ENCODE data around the gene UBE2D3. TPM values are rescaled to one million over a fixed set of nuclear protein-coding genes. Genes with fewer than 3 reads are reported as not detected.

The UBE2D3 gene
- total RNA-seq, 2 donors from 2014 or later, result 526 to 528 TPM

GRCh38 chr4:102799816-102800215, 27.5 kb downstream of the UBE2D3 start:
- ATAC-seq (no peak), DNase-seq (no peak)
- no peaks in the 10 kb centered on the region for H3K9me3 ChIP-seq (ENCODE audit: control insufficient read depth, low read length, poor library complexity, severe bottlenecking)
- Mint-ChIP-seq H3K27ac (no peak overlapping the region), H3K27me3 (no peaks in the 10 kb centered on the region), H3K4me3 (no peak overlapping the region), H3K4me1 (peaks cover 26% of the 10 kb centered on the region), H3K36me3 (ENCODE audit: low read depth) (peaks cover 7% of the 10 kb centered on the region)

- no peak overlapping the region for H3K4me3 Mint-ChIP-seq
- DNase-seq (no peak), ATAC-seq (no peak)
- H3K27me3 Mint-ChIP-seq, result no peaks in the 10 kb centered on the region
- H3K36me3 Mint-ChIP-seq (ENCODE audit: low read depth), result peaks cover 7% of the 10 kb centered on the region
- H3K4me1 Mint-ChIP-seq, result peaks cover 11% of the 10 kb centered on the region
- peak overlapping the region; percentile 67 for H3K27ac Mint-ChIP-seq
- H3K9me3 ChIP-seq (ENCODE audit: control insufficient read depth, low read length, poor library complexity, severe bottlenecking), result no peaks in the 10 kb centered on the region
These were observed 32.4 kb downstream of the UBE2D3 start for GRCh38 chr4:102794999-102795398.

GRCh38 chr4:102792361-102792936, 34.9 kb downstream of the UBE2D3 start:
- no peak for DNase-seq
- no peaks in the 10 kb centered on the region for H3K27me3 Mint-ChIP-seq
- H3K9me3 ChIP-seq (ENCODE audit: control insufficient read depth, low read length, poor library complexity, severe bottlenecking), result no peaks in the 10 kb centered on the region
- H3K27ac Mint-ChIP-seq, result peak overlapping the region; percentile 88
- H3K4me1 Mint-ChIP-seq, result peaks cover 7% of the 10 kb centered on the region
- H3K4me3 Mint-ChIP-seq, result peak overlapping the region; percentile 0
- H3K36me3 Mint-ChIP-seq (ENCODE audit: low read depth), result peaks cover 5% of the 10 kb centered on the region
- ATAC-seq, result peak; percentile 14

GRCh38 chr4:102791318-102791835, 36.0 kb downstream of the UBE2D3 start:
- ATAC-seq, result peak; percentile 6
- H3K27me3 Mint-ChIP-seq, result no peaks in the 10 kb centered on the region
- no peak for DNase-seq
- H3K27ac Mint-ChIP-seq, result peak overlapping the region; percentile 88
- H3K9me3 ChIP-seq (ENCODE audit: control insufficient read depth, low read length, poor library complexity, severe bottlenecking), result no peaks in the 10 kb centered on the region
- no peak overlapping the region for H3K4me3 Mint-ChIP-seq
- H3K36me3 Mint-ChIP-seq (ENCODE audit: low read depth), result peaks cover 5% of the 10 kb centered on the region
- peaks cover 5% of the 10 kb centered on the region for H3K4me1 Mint-ChIP-seq

GRCh38 chr4:102789317-102789717, 38.0 kb downstream of the UBE2D3 start:
- no peak overlapping the region for H3K4me3 Mint-ChIP-seq
- no peaks in the 10 kb centered on the region for H3K27me3 Mint-ChIP-seq
- H3K9me3 ChIP-seq (ENCODE audit: control insufficient read depth, low read length, poor library complexity, severe bottlenecking), result no peaks in the 10 kb centered on the region
- ATAC-seq (no peak), DNase-seq (no peak)
- peak overlapping the region; percentile 88 for H3K27ac Mint-ChIP-seq
- peaks cover 5% of the 10 kb centered on the region for H3K4me1 Mint-ChIP-seq
- peaks cover 3% of the 10 kb centered on the region for H3K36me3 Mint-ChIP-seq (ENCODE audit: low read depth)

GRCh38 chr4:102787944-102788343, 39.4 kb downstream of the UBE2D3 start:
- no peaks in the 10 kb centered on the region for H3K9me3 ChIP-seq (ENCODE audit: control insufficient read depth, low read length, poor library complexity, severe bottlenecking)
- no peak for DNase-seq
- peaks cover 3% of the 10 kb centered on the region for H3K36me3 Mint-ChIP-seq (ENCODE audit: low read depth)
- H3K27ac Mint-ChIP-seq, result peak overlapping the region; percentile 88
- no peak for ATAC-seq
- no peaks in the 10 kb centered on the region for H3K27me3 Mint-ChIP-seq
- peaks cover 5% of the 10 kb centered on the region for H3K4me1 Mint-ChIP-seq
- H3K4me3 Mint-ChIP-seq, result no peak overlapping the region

GRCh38 chr4:102787096-102787881, 40.1 kb downstream of the UBE2D3 start:
- H3K9me3 ChIP-seq (ENCODE audit: control insufficient read depth, low read length, poor library complexity, severe bottlenecking), result no peaks in the 10 kb centered on the region
- no peak for ATAC-seq
- Mint-ChIP-seq H3K36me3 (ENCODE audit: low read depth) (peaks cover 1% of the 10 kb centered on the region), H3K4me3 (no peak overlapping the region), H3K4me1 (peaks cover 5% of the 10 kb centered on the region), H3K27me3 (no peaks in the 10 kb centered on the region), H3K27ac (peak overlapping the region; percentile 88)
- DNase-seq, result no peak

GRCh38 chr4:102786279-102786678, 41.1 kb downstream of the UBE2D3 start:
- H3K9me3 ChIP-seq (ENCODE audit: control insufficient read depth, low read length, poor library complexity, severe bottlenecking), result no peaks in the 10 kb centered on the region
- Mint-ChIP-seq H3K27ac (no peak overlapping the region), H3K4me1 (peaks cover 5% of the 10 kb centered on the region), H3K36me3 (ENCODE audit: low read depth) (no peaks in the 10 kb centered on the region), H3K27me3 (no peaks in the 10 kb centered on the region), H3K4me3 (peak overlapping the region; percentile 12)
- DNase-seq, result no peak
- ATAC-seq, result no peak

- Mint-ChIP-seq H3K27me3 (peaks cover 5% of the 10 kb centered on the region), H3K4me3 (no peak overlapping the region), H3K36me3 (ENCODE audit: low read depth) (no peaks in the 10 kb centered on the region), H3K27ac (no peak overlapping the region), H3K4me1 (peaks cover 2% of the 10 kb centered on the region)
- ATAC-seq, result no peak
- H3K9me3 ChIP-seq (ENCODE audit: control insufficient read depth, low read length, poor library complexity, severe bottlenecking), result no peaks in the 10 kb centered on the region
- no peak for DNase-seq
These were observed 44.3 kb downstream of the UBE2D3 start for GRCh38 chr4:102783006-102783405.

GRCh38 chr4:102781570-102781969, 45.8 kb downstream of the UBE2D3 start:
- no peaks in the 10 kb centered on the region for H3K4me1 Mint-ChIP-seq

GRCh38 chr4:102780476-102781144, 46.7 kb downstream of the UBE2D3 start:
- H3K27ac Mint-ChIP-seq, result no peak overlapping the region
- H3K9me3 ChIP-seq (ENCODE audit: control insufficient read depth, low read length, poor library complexity, severe bottlenecking), result no peaks in the 10 kb centered on the region
- DNase-seq (no peak), ATAC-seq (no peak)
- H3K4me1 Mint-ChIP-seq, result no peaks in the 10 kb centered on the region
- no peaks in the 10 kb centered on the region for H3K36me3 Mint-ChIP-seq (ENCODE audit: low read depth)
- H3K4me3 Mint-ChIP-seq, result no peak overlapping the region
- peaks cover 5% of the 10 kb centered on the region for H3K27me3 Mint-ChIP-seq

More at GRCh38 chr4:102781570-102781969, 45.8 kb downstream of the UBE2D3 start:
- Mint-ChIP-seq H3K27me3 (peaks cover 5% of the 10 kb centered on the region), H3K4me3 (no peak overlapping the region), H3K27ac (no peak overlapping the region), H3K36me3 (ENCODE audit: low read depth) (no peaks in the 10 kb centered on the region)
- no peaks in the 10 kb centered on the region for H3K9me3 ChIP-seq (ENCODE audit: control insufficient read depth, low read length, poor library complexity, severe bottlenecking)
- DNase-seq (no peak), ATAC-seq (no peak)

- H3K9me3 ChIP-seq (ENCODE audit: control insufficient read depth, low read length, poor library complexity, severe bottlenecking), result no peaks in the 10 kb centered on the region
- Mint-ChIP-seq H3K27ac (no peak overlapping the region), H3K4me3 (no peak overlapping the region), H3K36me3 (ENCODE audit: low read depth) (no peaks in the 10 kb centered on the region), H3K27me3 (peaks cover 5% of the 10 kb centered on the region), H3K4me1 (no peaks in the 10 kb centered on the region)
- no peak for DNase-seq
- ATAC-seq, result no peak
These were observed 48.1 kb downstream of the UBE2D3 start for GRCh38 chr4:102779204-102779603.

- H3K36me3 Mint-ChIP-seq (ENCODE audit: low read depth), result no peaks in the 10 kb centered on the region
- DNase-seq (no peak), ATAC-seq (no peak)
- H3K9me3 ChIP-seq (ENCODE audit: control insufficient read depth, low read length, poor library complexity, severe bottlenecking), result no peaks in the 10 kb centered on the region
- H3K27ac Mint-ChIP-seq, result no peak overlapping the region
- no peak overlapping the region for H3K4me3 Mint-ChIP-seq
- no peaks in the 10 kb centered on the region for H3K4me1 Mint-ChIP-seq
- H3K27me3 Mint-ChIP-seq, result peaks cover 5% of the 10 kb centered on the region
These were observed 48.6 kb downstream of the UBE2D3 start for GRCh38 chr4:102778720-102779119.

Measured in T-helper 17 cell (primary cell).